Lower lobe of right lung (tissue), 2 donors: ENCODE results near the gene UGT1A4. TPM values are rescaled to one million over a fixed set of nuclear protein-coding genes. Genes with fewer than 3 reads are reported as not detected.

ENCODE experiments used
- ATAC-seq, 2 donors: fragments of 200-7000 bp; cut with Tn5 transposase; one replicate each; pipeline ENCODE4 v1.9.1; 2020 to 2022; ENCODE audit warnings: mild to moderate bottlenecking in 2 of 2, moderate library complexity in 2 of 2
- DNase-seq: peaks from one replicate; pipeline ENCODE4 v3.0.0-alpha.2; 2020
- H3K27ac ChIP-seq: fragments of 200-600 bp; one replicate; pipeline ENCODE4 v1.8.0; 2022
- H3K27me3 ChIP-seq: fragments of 200-600 bp; one replicate; pipeline ENCODE4 v1.8.0; 2022; ENCODE audit warnings: low read depth
- H3K36me3 ChIP-seq: fragments of 200-600 bp; one replicate; pipeline ENCODE4 v1.8.0; 2022; ENCODE audit warnings: mild to moderate bottlenecking
- H3K4me1 ChIP-seq: fragments of 200-600 bp; one replicate; pipeline ENCODE4 v1.8.0; 2022
- H3K4me3 ChIP-seq: fragments of 200-600 bp; one replicate; pipeline ENCODE4 v1.8.0; 2022; ENCODE audit warnings: mild to moderate bottlenecking
- H3K9me3 ChIP-seq: fragments of 200-600 bp; one replicate; pipeline ENCODE4 v1.8.0; 2022
- intact Hi-C: fragments of 100-400 bp; cut with DNase I; formaldehyde crosslinking; loops from one replicate; pipeline ENCODE4 v1.11.0; 2022
- total RNA-seq: library from RNA; stranded (reverse); fragmentation: NEBNext Ultra II Directional; extraction: Animal tissue kit (Norgen Biotek cat#: 25700); gene quantifications from one replicate; pipeline ENCODE4 v1.2.1, GENCODE V29; 2021
- TF ChIP-seq, protein P1 (sequence below): fragments of 200-600 bp; IDR thresholded peaks from one replicate; pipeline ENCODE4 v1.8.0; 2022; ENCODE audit warnings: antibody characterized with exemption, mild to moderate bottlenecking
- donor health status: DM: no; HTN: yes; CAD: no; lungs with severe emphysema.

Gene UGT1A4
- total RNA-seq, 1 donor from 2014 or later: not detected

DNA sequence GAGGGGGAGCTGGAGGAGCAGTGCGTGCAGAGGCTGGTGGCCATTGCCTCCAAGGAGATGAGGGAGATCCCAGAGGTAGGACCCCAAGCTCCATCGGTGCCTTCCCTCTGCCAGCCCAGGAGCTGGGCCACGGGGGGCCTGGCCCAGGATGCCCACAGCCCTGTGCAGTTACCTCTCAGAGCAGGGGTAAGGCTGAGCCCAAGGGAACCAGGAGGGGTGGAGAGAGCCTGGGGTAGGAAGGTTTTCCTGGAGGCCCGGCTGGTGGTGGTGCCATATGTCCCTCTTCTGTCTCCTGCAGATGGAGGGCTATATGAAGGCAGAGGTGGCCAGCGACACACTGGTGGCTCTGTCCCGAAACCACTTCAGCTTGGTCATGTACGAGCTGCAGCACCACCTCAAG, 71.0 kb downstream of the UGT1A4 start:
- no peaks in the 10 kb centered on the region for H3K36me3 ChIP-seq
- H3K9me3 ChIP-seq: no peaks in the 10 kb centered on the region
- H3K4me1 ChIP-seq: no peaks in the 10 kb centered on the region
- TF ChIP-seq, protein P1, sequence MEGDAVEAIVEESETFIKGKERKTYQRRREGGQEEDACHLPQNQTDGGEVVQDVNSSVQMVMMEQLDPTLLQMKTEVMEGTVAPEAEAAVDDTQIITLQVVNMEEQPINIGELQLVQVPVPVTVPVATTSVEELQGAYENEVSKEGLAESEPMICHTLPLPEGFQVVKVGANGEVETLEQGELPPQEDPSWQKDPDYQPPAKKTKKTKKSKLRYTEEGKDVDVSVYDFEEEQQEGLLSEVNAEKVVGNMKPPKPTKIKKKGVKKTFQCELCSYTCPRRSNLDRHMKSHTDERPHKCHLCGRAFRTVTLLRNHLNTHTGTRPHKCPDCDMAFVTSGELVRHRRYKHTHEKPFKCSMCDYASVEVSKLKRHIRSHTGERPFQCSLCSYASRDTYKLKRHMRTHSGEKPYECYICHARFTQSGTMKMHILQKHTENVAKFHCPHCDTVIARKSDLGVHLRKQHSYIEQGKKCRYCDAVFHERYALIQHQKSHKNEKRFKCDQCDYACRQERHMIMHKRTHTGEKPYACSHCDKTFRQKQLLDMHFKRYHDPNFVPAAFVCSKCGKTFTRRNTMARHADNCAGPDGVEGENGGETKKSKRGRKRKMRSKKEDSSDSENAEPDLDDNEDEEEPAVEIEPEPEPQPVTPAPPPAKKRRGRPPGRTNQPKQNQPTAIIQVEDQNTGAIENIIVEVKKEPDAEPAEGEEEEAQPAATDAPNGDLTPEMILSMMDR: no peak
- intact Hi-C loops: no loop called here
- H3K27ac ChIP-seq: no peak overlapping the region
- ATAC-seq: no peak
- DNase-seq: no peak
- no peak overlapping the region for H3K4me3 ChIP-seq
- no peaks in the 10 kb centered on the region for H3K27me3 ChIP-seq

DNA sequence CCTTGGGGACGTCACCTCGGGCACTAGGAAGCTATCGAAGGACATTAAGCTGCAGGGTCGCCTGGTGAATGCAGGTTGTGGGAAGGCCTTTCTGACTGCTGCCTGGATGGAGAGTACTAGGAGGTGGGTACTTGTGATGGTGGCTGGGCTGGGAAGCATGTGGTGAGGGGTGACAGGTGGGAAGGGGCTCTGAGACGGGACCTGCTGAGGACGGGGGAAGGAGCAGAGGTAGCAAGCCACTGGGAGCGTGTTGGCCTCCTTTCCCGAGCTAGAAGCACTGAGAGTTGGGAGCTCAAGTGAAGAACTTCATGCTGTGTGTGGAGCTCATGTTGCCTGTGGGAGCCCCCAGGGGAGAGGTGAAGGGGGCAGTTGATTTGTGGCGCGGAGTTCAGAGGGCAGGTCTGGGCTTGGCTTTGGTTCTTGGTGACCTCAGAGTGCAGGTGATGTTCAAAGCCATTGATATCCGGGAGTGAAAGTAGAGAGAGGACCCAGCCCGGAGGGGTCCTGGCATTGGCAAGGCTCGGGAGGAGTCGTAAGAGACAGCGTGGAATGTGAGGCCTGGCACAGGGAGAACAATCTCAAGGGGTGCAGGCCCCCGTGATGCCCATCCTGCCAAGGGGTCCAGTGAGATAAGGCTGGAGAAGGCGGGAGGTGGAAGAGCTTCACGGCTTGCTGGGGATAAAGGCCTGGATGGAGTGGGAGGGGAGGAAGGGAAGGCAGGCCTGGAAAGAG, 72.8 kb downstream of the UGT1A4 start:
- Histone ChIP-seq H3K36me3 (no peaks in the 10 kb centered on the region), H3K4me3 (no peak overlapping the region), H3K9me3 (no peaks in the 10 kb centered on the region), H3K4me1 (no peaks in the 10 kb centered on the region), H3K27ac (no peak overlapping the region), H3K27me3 (no peaks in the 10 kb centered on the region)
- intact Hi-C loops: no loop called here
- ATAC-seq (no peak), DNase-seq (no peak)
- TF ChIP-seq, protein P1: no peak

DNA sequence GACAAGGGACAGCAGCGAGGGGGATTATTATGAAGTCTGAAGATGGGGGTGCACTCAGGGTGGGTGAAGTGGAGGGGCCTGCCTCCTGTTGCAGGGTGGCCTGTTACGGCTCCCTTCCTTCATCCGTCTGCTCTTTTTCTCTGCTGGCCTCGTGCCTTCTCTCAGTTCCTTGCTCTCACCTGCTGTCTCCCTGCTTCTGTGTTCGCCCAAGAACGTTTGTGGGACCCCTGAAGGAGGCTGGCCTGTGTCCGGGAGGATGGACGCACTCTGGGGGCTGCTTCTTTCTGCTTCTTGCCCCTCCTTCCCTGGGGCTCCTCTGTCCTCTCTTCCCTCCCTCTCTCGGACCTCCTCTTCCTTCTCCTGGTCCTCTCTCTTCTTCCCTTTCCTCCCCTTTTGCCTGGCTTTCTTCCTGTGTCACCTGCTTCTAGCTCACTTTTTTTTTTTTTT, 73.4 kb downstream of the UGT1A4 start:
- intact Hi-C loops: no loop called here
- TF ChIP-seq, protein P1: no peak
- Histone ChIP-seq H3K9me3 (no peaks in the 10 kb centered on the region), H3K27me3 (no peaks in the 10 kb centered on the region), H3K27ac (no peak overlapping the region), H3K36me3 (no peaks in the 10 kb centered on the region), H3K4me1 (no peaks in the 10 kb centered on the region), H3K4me3 (no peak overlapping the region)
- ATAC-seq (no peak), DNase-seq (no peak)

DNA sequence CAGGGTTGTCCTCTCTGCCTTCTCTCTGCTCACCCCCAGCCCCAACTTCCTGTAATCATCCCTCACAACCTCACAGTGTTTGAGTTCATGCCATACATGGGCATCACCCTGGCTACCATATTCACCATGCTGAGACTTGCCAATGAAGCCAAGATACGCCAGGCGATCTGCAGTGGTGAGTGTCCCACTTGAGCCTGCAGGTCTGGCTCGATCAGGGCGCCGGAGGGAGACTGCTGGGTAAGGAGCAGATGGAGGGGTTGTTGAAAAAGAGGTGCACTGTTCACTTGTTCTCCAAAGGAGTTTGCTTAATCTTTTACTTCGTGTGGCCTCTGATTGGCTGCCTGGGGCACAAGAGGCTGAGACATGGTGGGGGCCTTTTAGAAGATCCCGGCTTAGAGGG, 74.2 kb downstream of the UGT1A4 start:
- TF ChIP-seq, protein P1: no peak
- H3K27me3 ChIP-seq: no peaks in the 10 kb centered on the region
- H3K4me3 ChIP-seq: no peak overlapping the region
- ATAC-seq (no peak), DNase-seq (no peak)
- H3K9me3 ChIP-seq: no peaks in the 10 kb centered on the region
- no peaks in the 10 kb centered on the region for H3K4me1 ChIP-seq
- no peaks in the 10 kb centered on the region for H3K36me3 ChIP-seq
- intact Hi-C loops: no loop called here
- H3K27ac ChIP-seq: no peak overlapping the region

DNA sequence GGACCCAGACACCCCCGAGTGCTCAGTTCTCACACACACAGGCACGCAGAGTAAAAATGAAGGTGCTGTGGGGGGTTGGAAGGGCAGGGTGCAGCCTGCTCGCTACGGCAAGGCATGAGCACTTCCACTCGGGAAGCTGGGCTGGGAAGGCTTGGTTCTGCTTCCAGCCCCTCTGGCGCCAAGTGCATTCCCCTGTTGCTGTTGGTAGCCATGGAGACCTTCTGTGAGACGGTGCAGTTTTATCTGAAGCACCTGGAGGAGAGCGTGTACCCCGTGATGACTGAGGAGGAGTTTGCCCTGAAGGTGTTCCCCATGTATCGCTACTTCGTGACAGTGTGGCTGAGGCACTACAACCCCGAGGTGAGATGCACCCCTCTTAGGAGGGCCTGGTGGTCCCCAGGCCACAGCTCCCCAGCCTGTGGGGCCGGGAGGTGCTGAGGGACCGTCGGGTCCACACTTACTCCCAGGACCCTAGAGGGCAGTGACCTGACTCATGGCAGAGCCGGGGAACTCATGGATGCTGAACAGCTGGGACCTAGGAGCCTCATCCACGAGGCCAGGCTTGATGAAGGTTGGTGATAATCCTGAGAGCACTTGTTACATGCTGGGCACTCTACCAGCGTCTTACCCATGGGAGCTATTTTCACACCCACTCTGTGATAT, 75.1 kb downstream of the UGT1A4 start:
- no peak for DNase-seq
- TF ChIP-seq, protein P1: no peak
- no peaks in the 10 kb centered on the region for H3K36me3 ChIP-seq

More for the DNA sequence above, 75.1 kb downstream of the UGT1A4 start:
- intact Hi-C loops: no loop called here
- Histone ChIP-seq H3K27me3 (no peaks in the 10 kb centered on the region), H3K9me3 (no peaks in the 10 kb centered on the region), H3K4me1 (no peaks in the 10 kb centered on the region), H3K27ac (no peak overlapping the region), H3K4me3 (no peak overlapping the region)
- peak; percentile 38 to 45 for ATAC-seq
